ENCODE data around the gene RASGRP3.

DNA sequence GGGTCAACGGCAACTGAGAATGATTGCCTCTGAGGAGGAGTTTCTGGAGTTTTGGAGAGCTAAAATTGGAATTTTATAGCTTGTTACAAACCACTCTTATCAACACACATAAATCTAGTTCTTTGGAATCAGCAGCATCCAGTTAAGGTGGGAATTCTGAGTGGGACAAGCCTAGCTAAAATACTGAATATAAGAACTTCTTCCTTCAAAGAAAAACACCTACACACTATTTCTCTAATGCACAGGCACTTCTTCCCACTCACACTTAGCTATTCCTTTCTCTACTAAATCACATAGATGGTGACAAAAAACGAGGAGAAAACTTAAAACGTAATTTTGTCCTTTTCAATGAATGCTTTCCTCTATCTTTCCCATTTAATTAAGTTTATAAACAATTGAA, 79.2 kb downstream of the RASGRP3 start:
- TF ChIP-seq, protein P1, sequence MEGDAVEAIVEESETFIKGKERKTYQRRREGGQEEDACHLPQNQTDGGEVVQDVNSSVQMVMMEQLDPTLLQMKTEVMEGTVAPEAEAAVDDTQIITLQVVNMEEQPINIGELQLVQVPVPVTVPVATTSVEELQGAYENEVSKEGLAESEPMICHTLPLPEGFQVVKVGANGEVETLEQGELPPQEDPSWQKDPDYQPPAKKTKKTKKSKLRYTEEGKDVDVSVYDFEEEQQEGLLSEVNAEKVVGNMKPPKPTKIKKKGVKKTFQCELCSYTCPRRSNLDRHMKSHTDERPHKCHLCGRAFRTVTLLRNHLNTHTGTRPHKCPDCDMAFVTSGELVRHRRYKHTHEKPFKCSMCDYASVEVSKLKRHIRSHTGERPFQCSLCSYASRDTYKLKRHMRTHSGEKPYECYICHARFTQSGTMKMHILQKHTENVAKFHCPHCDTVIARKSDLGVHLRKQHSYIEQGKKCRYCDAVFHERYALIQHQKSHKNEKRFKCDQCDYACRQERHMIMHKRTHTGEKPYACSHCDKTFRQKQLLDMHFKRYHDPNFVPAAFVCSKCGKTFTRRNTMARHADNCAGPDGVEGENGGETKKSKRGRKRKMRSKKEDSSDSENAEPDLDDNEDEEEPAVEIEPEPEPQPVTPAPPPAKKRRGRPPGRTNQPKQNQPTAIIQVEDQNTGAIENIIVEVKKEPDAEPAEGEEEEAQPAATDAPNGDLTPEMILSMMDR (IDR thresholded peaks at IDR 0.05): no peak
- no peak for TF ChIP-seq POLR2A (IDR thresholded peaks at IDR 0.05)

Data from lower leg skin (tissue), 3 donors.